Measurements from ENCODE around the gene OR52E4.

OR52E4 gene

GRCh38 chr11:5880329-5880728, at the start of gene OR52E4:
Gene OR52E4 (plus strand): TSS chr11:5880629. CDS start chr11:5884293, 3,664 bp downstream.
- DNase-seq (ENCODE audit: low read depth, low spot score): no peak

GRCh38 chr11:5831196-5831829, 49.1 kb upstream of the OR52E4 start:
- DNase-seq (ENCODE audit: low read depth, low spot score): no peak

- no peak for DNase-seq (ENCODE audit: low read depth, low spot score)
Observed at GRCh38 chr11:5833446-5833845, 47.0 kb upstream of the OR52E4 start.

DNA sequence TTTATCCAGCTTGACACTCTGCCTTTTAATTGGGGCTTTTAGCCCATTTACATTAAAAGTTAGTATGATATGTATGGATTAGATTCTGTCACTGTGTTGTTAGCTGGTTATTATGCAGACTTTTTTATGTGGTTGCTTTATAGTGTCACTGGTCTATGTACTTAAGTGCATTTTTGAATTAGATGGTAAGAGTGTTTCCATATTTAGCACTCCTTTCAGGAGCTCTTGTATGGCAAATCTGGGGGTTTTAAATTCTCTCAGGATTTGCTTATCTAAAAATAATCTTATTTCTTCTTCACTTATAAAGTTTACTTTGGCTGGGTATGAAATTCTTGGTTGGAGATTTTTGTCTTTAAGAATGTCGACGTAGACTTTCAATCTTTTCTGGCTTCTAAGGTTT, 42.7 kb upstream of the OR52E4 start:
- DNase-seq (ENCODE audit: low read depth, low spot score): no peak

- DNase-seq (ENCODE audit: low read depth, low spot score): no peak
Observed at GRCh38 chr11:5841797-5842196, 38.6 kb upstream of the OR52E4 start, which contains the start of gene OR52E6. Gene OR52E6 (minus strand): TSS chr11:5841897. CDS start chr11:5841897, 0 bp downstream.

- DNase-seq (ENCODE audit: low read depth, low spot score): no peak
Observed at GRCh38 chr11:5846701-5847100, 33.7 kb upstream of the OR52E4 start.

GRCh38 chr11:5847711-5848110, 32.7 kb upstream of the OR52E4 start:
- no peak for DNase-seq (ENCODE audit: low read depth, low spot score)

GRCh38 chr11:5851002-5851401, 29.4 kb upstream of the OR52E4 start:
- DNase-seq (ENCODE audit: low read depth, low spot score): no peak

GRCh38 chr11:5857590-5857989, 22.8 kb upstream of the OR52E4 start, which contains the start of gene OR52E8:
Gene OR52E8 (minus strand): TSS chr11:5857690. CDS start chr11:5857690, 0 bp downstream.
- DNase-seq (ENCODE audit: low read depth, low spot score): no peak

GRCh38 chr11:5865826-5866225, 14.6 kb upstream of the OR52E4 start:
- DNase-seq (ENCODE audit: low read depth, low spot score): no peak

DNA sequence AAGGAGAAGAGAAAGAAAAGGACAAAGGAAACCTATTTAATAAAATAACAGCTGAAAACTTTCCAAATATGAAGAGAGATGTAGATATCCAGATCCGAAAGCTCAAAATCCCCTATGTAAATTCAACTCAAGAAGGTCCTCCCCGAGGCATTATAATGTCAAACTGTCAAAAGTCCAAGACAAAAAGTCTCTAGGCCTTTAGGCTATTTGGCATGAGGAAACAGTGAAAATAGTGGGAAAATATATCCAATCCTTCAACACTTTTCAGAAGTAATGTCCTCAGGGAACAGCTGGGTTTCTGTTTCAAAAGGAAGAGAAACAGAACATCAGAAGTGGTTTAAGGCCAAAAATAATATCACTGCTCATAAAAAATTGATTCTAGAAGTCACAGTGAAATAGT, 1.9 kb upstream of the OR52E4 start:
- DNase-seq (ENCODE audit: low read depth, low spot score): no peak

GRCh38 chr11:5881756-5882155, 1.3 kb downstream of the OR52E4 start:
- DNase-seq (ENCODE audit: low read depth, low spot score): no peak

DNA sequence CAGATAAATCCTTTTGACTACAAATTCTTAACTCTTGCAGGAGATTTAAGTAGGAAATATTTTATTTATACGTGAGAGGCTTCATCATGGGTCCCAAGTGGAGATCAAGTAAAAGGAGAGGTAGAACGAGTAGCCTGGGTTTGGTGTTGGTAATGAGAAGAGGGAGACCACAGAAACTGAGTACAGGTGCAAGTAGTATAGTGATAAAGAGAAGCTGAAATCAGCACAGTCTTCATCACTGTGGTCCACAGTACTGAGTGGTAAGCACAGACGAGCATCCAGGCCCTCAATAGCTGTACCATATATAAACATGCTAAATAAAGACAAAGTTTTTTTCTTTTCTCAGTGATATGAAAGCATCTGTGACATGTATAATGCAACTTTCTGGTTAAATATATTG, 6.7 kb downstream of the OR52E4 start:
- no peak for DNase-seq (ENCODE audit: low read depth, low spot score)

DNA sequence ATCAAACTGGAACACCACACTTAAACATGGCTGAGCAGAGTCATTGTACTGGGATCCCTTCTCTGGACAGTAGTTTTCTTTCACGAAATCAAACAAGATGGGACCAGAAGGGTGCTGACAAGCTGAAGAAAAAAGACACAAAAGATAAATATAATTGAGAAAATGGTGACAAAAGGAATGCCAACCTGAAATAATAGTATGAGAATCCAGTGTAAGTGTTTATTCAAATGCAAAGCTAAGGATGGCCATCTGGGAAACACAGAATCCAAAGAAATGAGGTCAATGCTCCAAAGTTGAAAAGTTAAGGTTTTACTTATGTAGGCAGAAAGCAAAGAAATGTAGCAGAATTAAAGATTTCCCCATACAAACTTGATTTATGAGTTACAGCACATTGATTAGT, 7.2 kb downstream of the OR52E4 start:
- no peak for DNase-seq (ENCODE audit: low read depth, low spot score)

DNA sequence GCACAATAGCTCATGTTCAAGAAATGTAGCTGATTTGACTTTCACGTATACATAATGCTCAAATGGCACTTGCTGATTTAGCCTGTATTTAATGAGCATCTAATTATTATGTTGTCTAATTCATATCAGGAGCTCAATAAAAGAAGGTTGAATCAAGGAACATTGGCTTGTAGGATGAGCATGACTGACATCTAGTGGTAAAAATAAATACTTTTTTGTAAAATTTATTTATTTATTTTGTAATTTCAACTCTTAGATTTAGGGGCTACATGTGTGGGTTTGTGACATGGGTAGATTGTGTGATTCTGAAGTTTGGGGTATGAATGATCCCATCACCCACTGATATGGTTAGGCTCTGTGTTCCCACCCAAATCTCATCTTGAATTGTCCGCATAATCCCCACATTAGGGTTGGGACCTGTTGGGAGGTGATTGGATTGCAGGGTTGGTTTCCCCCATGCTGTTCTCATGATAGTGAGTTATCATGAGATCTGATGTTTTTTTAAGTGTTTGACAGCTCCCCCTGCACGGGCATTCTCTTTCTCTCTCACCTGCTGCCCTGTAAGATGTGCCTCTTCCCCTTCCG, 10.9 kb downstream of the OR52E4 start:
- no peak for DNase-seq (ENCODE audit: low read depth, low spot score)

GRCh38 chr11:5892908-5893307, 12.5 kb downstream of the OR52E4 start, which contains the start of gene OR52E5:
Gene OR52E5 (plus strand): TSS chr11:5893208. CDS start chr11:5900777, 7,569 bp downstream.
- no peak for DNase-seq (ENCODE audit: low read depth, low spot score)

DNA sequence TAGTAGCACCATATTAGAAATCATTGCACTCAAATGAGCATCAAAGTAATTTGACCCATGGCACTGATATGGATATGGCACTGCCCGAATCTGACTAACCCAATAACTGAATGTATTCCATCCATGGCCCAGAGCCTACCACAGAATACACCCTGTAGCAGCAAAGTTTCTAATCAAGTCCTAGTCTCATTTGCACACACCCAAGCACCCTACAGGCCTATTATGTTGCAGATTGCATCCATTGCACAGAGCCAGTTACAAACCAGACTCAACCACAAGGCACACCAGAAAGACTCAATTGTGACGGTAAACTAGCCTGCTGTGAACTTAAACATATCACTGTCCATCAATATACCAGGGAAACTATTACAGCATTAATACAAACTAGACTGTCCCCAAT, 19.1 kb downstream of the OR52E4 start:
- DNase-seq (ENCODE audit: low read depth, low spot score): no peak

- no peak for DNase-seq (ENCODE audit: low read depth, low spot score)
Observed at GRCh38 chr11:5910540-5910939, 30.1 kb downstream of the OR52E4 start.

DNA sequence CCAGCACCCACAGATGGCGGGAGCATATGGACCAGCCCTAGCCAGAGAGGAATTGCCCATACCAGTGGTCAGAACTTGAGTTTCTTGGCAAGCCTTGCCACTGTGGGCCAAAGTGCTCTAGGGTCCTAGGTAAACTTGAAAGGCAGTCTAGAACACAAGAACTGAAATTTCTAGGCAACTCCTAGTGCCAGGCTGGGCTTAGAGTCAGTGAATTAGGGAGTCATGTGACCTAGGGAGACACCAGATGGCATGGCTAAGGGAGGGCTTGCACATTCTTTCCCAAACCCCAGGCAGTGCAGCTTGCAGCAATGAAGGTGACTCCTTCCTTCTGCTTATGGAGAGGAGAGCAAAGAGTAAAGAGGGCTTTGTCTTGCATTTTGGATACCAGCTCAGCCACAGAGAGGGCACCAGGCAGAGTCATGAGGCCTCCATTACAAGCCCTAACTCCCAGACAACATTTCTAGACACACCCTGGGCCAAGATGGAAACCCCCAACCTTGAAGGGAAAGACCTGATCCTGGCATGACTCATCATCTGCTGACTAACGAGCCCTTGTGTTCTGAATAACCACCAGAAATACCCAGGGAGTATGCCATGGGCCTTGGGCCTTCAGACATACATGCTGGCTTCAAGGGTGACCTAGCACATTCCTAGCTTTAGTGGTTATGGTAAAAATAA, 42.5 kb downstream of the OR52E4 start:
- no peak for DNase-seq (ENCODE audit: low read depth, low spot score)

DNA sequence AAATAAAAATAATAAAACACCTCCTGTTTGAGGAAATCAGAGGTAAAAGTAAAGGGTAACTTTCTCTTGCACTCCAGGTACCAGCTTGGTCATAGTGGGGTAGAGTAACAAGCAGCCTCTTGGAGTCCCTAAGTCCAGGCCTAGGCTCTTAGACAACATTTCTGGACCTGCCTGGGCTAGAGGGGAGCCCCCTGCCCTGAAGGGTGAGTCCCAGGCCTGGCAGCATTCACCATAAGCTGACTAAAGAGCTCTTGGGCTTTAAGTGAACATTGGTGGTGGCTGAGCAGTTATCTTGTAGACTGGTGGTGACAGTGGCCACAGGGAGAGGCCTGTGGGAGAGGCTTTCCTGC, 43.0 kb downstream of the OR52E4 start:
- DNase-seq (ENCODE audit: low read depth, low spot score): no peak

- no peak for DNase-seq (ENCODE audit: low read depth, low spot score)
Observed at GRCh38 chr11:5923794-5924193, 43.4 kb downstream of the OR52E4 start.

- DNase-seq (ENCODE audit: low read depth, low spot score): no peak
Observed at GRCh38 chr11:5928271-5928670, 47.8 kb downstream of the OR52E4 start.

- no peak for DNase-seq (ENCODE audit: low read depth, low spot score)
Observed at GRCh38 chr11:5928811-5929210, 48.4 kb downstream of the OR52E4 start.

All from iPS DF 19.7 (cell line).